ENCODE data around the gene ENO4. TPM values are rescaled to one million over a fixed set of nuclear protein-coding genes. Genes with fewer than 3 reads are reported as not detected.

ENO4 gene, protein sequence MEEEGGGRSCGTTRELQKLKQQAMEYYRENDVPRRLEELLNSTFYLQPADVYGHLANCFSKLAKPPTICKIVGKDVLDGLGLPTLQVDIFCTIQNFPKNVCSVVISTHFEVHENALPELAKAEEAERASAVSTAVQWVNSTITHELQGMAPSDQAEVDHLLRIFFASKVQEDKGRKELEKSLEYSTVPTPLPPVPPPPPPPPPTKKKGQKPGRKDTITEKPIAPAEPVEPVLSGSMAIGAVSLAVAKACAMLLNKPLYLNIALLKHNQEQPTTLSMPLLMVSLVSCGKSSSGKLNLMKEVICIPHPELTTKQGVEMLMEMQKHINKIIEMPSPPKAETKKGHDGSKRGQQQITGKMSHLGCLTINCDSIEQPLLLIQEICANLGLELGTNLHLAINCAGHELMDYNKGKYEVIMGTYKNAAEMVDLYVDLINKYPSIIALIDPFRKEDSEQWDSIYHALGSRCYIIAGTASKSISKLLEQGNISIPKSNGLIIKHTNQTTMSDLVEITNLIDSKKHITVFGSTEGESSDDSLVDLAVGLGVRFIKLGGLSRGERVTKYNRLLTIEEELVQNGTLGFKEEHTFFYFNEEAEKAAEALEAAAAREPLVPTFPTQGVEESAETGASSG
- 0.10 to 0.49 TPM (median 0.38 TPM) in 5 replicates for total RNA-seq (2022; extraction: Qiagen RNA extraction)

GRCh38 chr10:116849248-116850057, at the start of gene ENO4:
ENO4 (plus strand) TSS chr10:116849499; CDS start chr10:116849567, 68 bp downstream.

Other genes with a start within 250 kb of the ENO4 start
- gene PNLIPRP2, start 228.5 kb upstream of the ENO4 start, total RNA-seq (2022; extraction: Qiagen RNA extraction), result 0.09 to 0.11 TPM in 2 of 5 replicates, not detected in the others
- 7.0 to 10.6 TPM (median 10.3 TPM) in 5 replicates for gene HSPA12A, start 106.9 kb upstream of the ENO4 start, total RNA-seq (2022; extraction: Qiagen RNA extraction)
- 22.5 to 32.4 TPM (median 26.4 TPM) in 5 replicates for gene SHTN1, start 155.7 kb downstream of the ENO4 start, total RNA-seq (2022; extraction: Qiagen RNA extraction)

Measured in A549 treated with dexamethasone at 1 μM for 4 hours (cell line).